Liver (tissue), 3 donors: ENCODE results near the gene ST6GALNAC5.

ENCODE experiments used
- ATF3 ChIP-seq: IDR thresholded peaks from 2 replicates; pipeline ENCODE4 v1.6.1; 2016; ENCODE audit warnings: antibody characterized with exemption
- RAD21 ChIP-seq, 2 donors: IDR thresholded peaks; 2 replicates each; pipeline ENCODE4 v1.6.1; 2016; ENCODE audit warnings: antibody characterized with exemption in 2 of 2, mild to moderate bottlenecking in 2 of 2
- RXRA ChIP-seq, 2 donors: IDR thresholded peaks; 2 replicates each; pipeline ENCODE4 v1.6.1; 2017 to 2018; ENCODE audit warnings: antibody characterized with exemption in 2 of 2, mild to moderate bottlenecking in 1 of 2
- SP1 ChIP-seq: IDR thresholded peaks from 2 replicates; pipeline ENCODE4 v1.6.1; 2018; ENCODE audit warnings: antibody characterized with exemption, mild to moderate bottlenecking
- TAF1 ChIP-seq: conservative IDR thresholded peaks from 2 replicates; pipeline ENCODE4 v1.6.1; 2016; ENCODE audit warnings: antibody characterized with exemption, mild to moderate bottlenecking
- TF ChIP-seq, protein P1 (sequence below): fragments of 150-350 bp; IDR thresholded peaks from 2 replicates; pipeline ENCODE4 v1.5.1; 2017; ENCODE audit warnings: improper control_type of control experiment, low read depth, low read length; ENCODE audit not compliant: missing input control
- TF ChIP-seq, protein P2 (sequence below): IDR thresholded peaks from 2 replicates; pipeline ENCODE4 v1.6.1; 2016; ENCODE audit warnings: antibody characterized with exemption
- donor health status: healthy.
- donor health status: healthy.

- TF ChIP-seq RXRA (IDR thresholded peaks at IDR 0.05) (no peak), SP1 (no peak), RAD21 (IDR thresholded peaks at IDR 0.05) (no peak), TAF1 (no peak), ATF3 (no peak)
- TF ChIP-seq, protein P1, sequence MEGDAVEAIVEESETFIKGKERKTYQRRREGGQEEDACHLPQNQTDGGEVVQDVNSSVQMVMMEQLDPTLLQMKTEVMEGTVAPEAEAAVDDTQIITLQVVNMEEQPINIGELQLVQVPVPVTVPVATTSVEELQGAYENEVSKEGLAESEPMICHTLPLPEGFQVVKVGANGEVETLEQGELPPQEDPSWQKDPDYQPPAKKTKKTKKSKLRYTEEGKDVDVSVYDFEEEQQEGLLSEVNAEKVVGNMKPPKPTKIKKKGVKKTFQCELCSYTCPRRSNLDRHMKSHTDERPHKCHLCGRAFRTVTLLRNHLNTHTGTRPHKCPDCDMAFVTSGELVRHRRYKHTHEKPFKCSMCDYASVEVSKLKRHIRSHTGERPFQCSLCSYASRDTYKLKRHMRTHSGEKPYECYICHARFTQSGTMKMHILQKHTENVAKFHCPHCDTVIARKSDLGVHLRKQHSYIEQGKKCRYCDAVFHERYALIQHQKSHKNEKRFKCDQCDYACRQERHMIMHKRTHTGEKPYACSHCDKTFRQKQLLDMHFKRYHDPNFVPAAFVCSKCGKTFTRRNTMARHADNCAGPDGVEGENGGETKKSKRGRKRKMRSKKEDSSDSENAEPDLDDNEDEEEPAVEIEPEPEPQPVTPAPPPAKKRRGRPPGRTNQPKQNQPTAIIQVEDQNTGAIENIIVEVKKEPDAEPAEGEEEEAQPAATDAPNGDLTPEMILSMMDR, result no peak
- TF ChIP-seq, protein P2, sequence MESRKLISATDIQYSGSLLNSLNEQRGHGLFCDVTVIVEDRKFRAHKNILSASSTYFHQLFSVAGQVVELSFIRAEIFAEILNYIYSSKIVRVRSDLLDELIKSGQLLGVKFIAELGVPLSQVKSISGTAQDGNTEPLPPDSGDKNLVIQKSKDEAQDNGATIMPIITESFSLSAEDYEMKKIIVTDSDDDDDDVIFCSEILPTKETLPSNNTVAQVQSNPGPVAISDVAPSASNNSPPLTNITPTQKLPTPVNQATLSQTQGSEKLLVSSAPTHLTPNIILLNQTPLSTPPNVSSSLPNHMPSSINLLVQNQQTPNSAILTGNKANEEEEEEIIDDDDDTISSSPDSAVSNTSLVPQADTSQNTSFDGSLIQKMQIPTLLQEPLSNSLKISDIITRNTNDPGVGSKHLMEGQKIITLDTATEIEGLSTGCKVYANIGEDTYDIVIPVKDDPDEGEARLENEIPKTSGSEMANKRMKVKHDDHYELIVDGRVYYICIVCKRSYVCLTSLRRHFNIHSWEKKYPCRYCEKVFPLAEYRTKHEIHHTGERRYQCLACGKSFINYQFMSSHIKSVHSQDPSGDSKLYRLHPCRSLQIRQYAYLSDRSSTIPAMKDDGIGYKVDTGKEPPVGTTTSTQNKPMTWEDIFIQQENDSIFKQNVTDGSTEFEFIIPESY, result no peak
These were observed 122.7 kb downstream of the ST6GALNAC5 start for GRCh38 chr1:76989976-76990375.
